AML-193 (cell line): ENCODE results near the gene DNTT.

Experiments used
- DNase-seq, 2 experiments: peaks; one replicate each; lab custom pipeline; 2025; lab: John Stamatoyannopoulos, UW

DNTT gene

GRCh38 chr10:96342402-96342801 lies 38.2 kb downstream of the DNTT start:
- DNase-seq: no peak

- no peak for DNase-seq
These were observed 39.9 kb downstream of the DNTT start for GRCh38 chr10:96344178-96344577.

- DNase-seq: no peak
These were observed 41.0 kb downstream of the DNTT start for GRCh38 chr10:96345222-96345621.

GRCh38 chr10:96346295-96346694 lies 42.1 kb downstream of the DNTT start:
- no peak for DNase-seq

- DNase-seq: no peak
These were observed 47.8 kb downstream of the DNTT start for GRCh38 chr10:96352027-96352426.

GRCh38 chr10:96352582-96352981 lies 48.3 kb downstream of the DNTT start:
- DNase-seq: no peak

- DNase-seq: no peak
These were observed 52.9 kb downstream of the DNTT start for GRCh38 chr10:96357038-96357620.

GRCh38 chr10:96358851-96359540 lies 54.8 kb downstream of the DNTT start, which contains the start of gene OPALIN:
OPALIN (minus strand) TSS chr10:96359002; CDS start chr10:96358896, 106 bp downstream.
- no peak for DNase-seq

GRCh38 chr10:96359616-96360015 lies 55.4 kb downstream of the DNTT start:
- DNase-seq: no peak

- no peak for DNase-seq
These were observed 56.1 kb downstream of the DNTT start for GRCh38 chr10:96360331-96360730.

- DNase-seq: no peak
These were observed 56.5 kb downstream of the DNTT start for GRCh38 chr10:96360766-96361165.

GRCh38 chr10:96365571-96365970 lies 61.3 kb downstream of the DNTT start:
- no peak for DNase-seq

GRCh38 chr10:96366508-96366907 lies 62.3 kb downstream of the DNTT start:
- DNase-seq: no peak

GRCh38 chr10:96367470-96367869 lies 63.2 kb downstream of the DNTT start:
- no peak for DNase-seq

GRCh38 chr10:96368971-96369370 lies 64.7 kb downstream of the DNTT start:
- DNase-seq: no peak

GRCh38 chr10:96369890-96370583 lies 65.8 kb downstream of the DNTT start:
- no peak for DNase-seq

- DNase-seq: peak; percentile 35 to 50
These were observed 66.4 kb downstream of the DNTT start for GRCh38 chr10:96370584-96371157.

- no peak for DNase-seq
These were observed 67.1 kb downstream of the DNTT start for GRCh38 chr10:96371356-96371755.

- DNase-seq: no peak
These were observed 69.8 kb downstream of the DNTT start for GRCh38 chr10:96374004-96374403.

- no peak for DNase-seq
These were observed 70.4 kb downstream of the DNTT start for GRCh38 chr10:96374639-96374984.

GRCh38 chr10:96374985-96375830 lies 71.0 kb downstream of the DNTT start:
- DNase-seq: peak; percentile 76 to 77

GRCh38 chr10:96376483-96376882 lies 72.2 kb downstream of the DNTT start:
- no peak for DNase-seq
